Naive thymus-derived CD4-positive, alpha-beta T cell (primary cell): ENCODE results near the gene SBF1. TPM values are rescaled to one million over a fixed set of nuclear protein-coding genes. Genes with fewer than 3 reads are reported as not detected.
A peak's percentile ranks its signal among the peaks of the same experiment; 100 is the strongest.

Experiments used
- ATAC-seq: fragments of 150-1000 bp; cut with Tn5 transposase; 2 replicates; pipeline ENCODE4 v1.10.0; 2021; ENCODE audit warnings: mild to moderate bottlenecking, moderate library complexity
- CTCF ChIA-PET: fragments of 350-600 bp; sonication (Branson Sonifier 250); formaldehyde crosslinking; loops from one replicate; lab custom pipeline; 2021; ENCODE audit warnings: antibody characterized with exemption; lab: Charles Lee
- POLR2A ChIA-PET: fragments of 350-600 bp; sonication (Branson Sonifier 250); formaldehyde crosslinking; loops from one replicate; lab custom pipeline; 2021; ENCODE audit warnings: antibody characterized with exemption, inconsistent platforms; lab: Charles Lee
- DNase-seq, 9 donors: peaks; one replicate each; pipeline versions ENCODE4 v3.0.0 to v3.0.0-alpha.2; 2020 to 2022; ENCODE audit warnings: mixed read lengths in 1 of 9
- H3K27ac ChIP-seq: one replicate; pipeline ENCODE4 v1.7.0; 2013; ENCODE audit warnings: mild to moderate bottlenecking, low read depth, low read length, moderate library complexity
- H3K27me3 ChIP-seq, 2 donors: one replicate each; pipeline ENCODE4 v1.7.0; 2013; ENCODE audit warnings: low read length in 2 of 2, mild to moderate bottlenecking in 2 of 2, moderate library complexity in 2 of 2; ENCODE audit not compliant: control insufficient read depth in 2 of 2, insufficient read depth in 2 of 2
- H3K36me3 ChIP-seq, 3 experiments: 1 replicate in 2 of 3; 2 replicates in 1 of 3; pipeline ENCODE4 v1.7.0; 2013; ENCODE audit warnings: low read length in 3 of 3, mild to moderate bottlenecking in 3 of 3, moderate library complexity in 1 of 3; ENCODE audit not compliant: insufficient read depth in 3 of 3, control insufficient read depth in 2 of 3
- H3K4me1 ChIP-seq, 2 donors: one replicate each; pipeline ENCODE4 v1.7.0; 2013; ENCODE audit warnings: low read length in 2 of 2, mild to moderate bottlenecking in 2 of 2, moderate library complexity in 1 of 2; ENCODE audit not compliant: control insufficient read depth in 2 of 2, insufficient read depth in 2 of 2
- H3K4me3 ChIP-seq: 2 replicates; pipeline ENCODE4 v1.7.0; 2013; ENCODE audit warnings: mild to moderate bottlenecking, low read length
- H3K9me3 ChIP-seq, 3 experiments: 1 replicate in 2 of 3; 2 replicates in 1 of 3; pipeline ENCODE4 v1.7.0; 2013; ENCODE audit warnings: low read length in 3 of 3; ENCODE audit not compliant: control insufficient read depth in 2 of 3
- H3K27ac Mint-ChIP-seq, 9 donors: one replicate each; pipeline ENCODE4 v1.8.0; 2020 to 2022; ENCODE audit warnings: mixed read lengths in 9 of 9, mild to moderate bottlenecking in 8 of 9, moderate library complexity in 5 of 9, inconsistent platforms in 2 of 9
- H3K27me3 Mint-ChIP-seq, 5 donors: one replicate each; pipeline ENCODE4 v1.8.0; 2021 to 2022; ENCODE audit warnings: mixed read lengths in 5 of 5, mild to moderate bottlenecking in 1 of 5
- H3K36me3 Mint-ChIP-seq, 5 donors: one replicate each; pipeline ENCODE4 v1.8.0; 2020 to 2022; ENCODE audit warnings: mixed read lengths in 5 of 5, mild to moderate bottlenecking in 3 of 5, inconsistent platforms in 1 of 5
- H3K4me1 Mint-ChIP-seq, 7 donors: one replicate each; pipeline ENCODE4 v1.8.0; 2020 to 2022; ENCODE audit warnings: mixed read lengths in 7 of 7, mild to moderate bottlenecking in 3 of 7, inconsistent platforms in 1 of 7
- H3K4me3 Mint-ChIP-seq, 10 donors: one replicate each; pipeline ENCODE4 v1.8.0; 2020 to 2022; ENCODE audit warnings: mild to moderate bottlenecking in 10 of 10, mixed read lengths in 10 of 10, moderate library complexity in 6 of 10, inconsistent platforms in 2 of 10
- H3K9me3 Mint-ChIP-seq, 11 donors: one replicate each; pipeline ENCODE4 v1.8.0; 2020 to 2022; ENCODE audit warnings: mixed read lengths in 11 of 11, mild to moderate bottlenecking in 4 of 11, inconsistent platforms in 1 of 11, moderate library complexity in 1 of 11
- intact Hi-C, 2 donors: fragments of 100-400 bp; cut with micrococcal nuclease; formaldehyde crosslinking; loops; one replicate each; pipeline ENCODE4 v1.15.1; 2023
- polyA plus RNA-seq, 2 donors: library from polyadenylated mRNA; unstranded; fragments of 300-500 nt; fragmentation: Illumina TruSeq; gene quantifications; one replicate each; pipeline ENCODE4 v1.2.3, GENCODE V29; 2021
- total RNA-seq, 6 experiments: library from RNA in 5 of 6; stranded (reverse) in 5 of 6; gene quantifications; 1 replicate in 5 of 6; 2 replicates in 1 of 6; pipeline ENCODE4 v1.2.3 and lab custom pipeline; 2021 to 2026

The SBF1 gene
- total and polyA plus RNA-seq, 7 experiments from 2014 or later: 15.2 to 209 (median 170) TPM

GRCh38 chr22:50497093-50497492 lies 22.3 kb upstream of the SBF1 start:
- Histone ChIP-seq H3K36me3 (peaks cover 0 to under 1% (median 0%) of the 10 kb centered on the region in 3 experiments), H3K27ac (no peak overlapping the region), H3K4me3 (no peak overlapping the region), H3K9me3 (no peaks in the 10 kb centered on the region), H3K27me3 (no peaks in the 10 kb centered on the region), H3K4me1 (no peaks in the 10 kb centered on the region)
- H3K4me1 Mint-ChIP-seq: peaks cover 3 to 10% (median 9%) of the 10 kb centered on the region in 7 donors
- ChIA-PET POLR2A (interaction anchor here (0.7 to 2.1 kb wide), 7 partner anchors 9 to 245 kb away, joined by 3 to 10 read pairs (median 5); partner anchors contain the start of genes LMF2, NCAPH2 and SCO2), CTCF (interaction anchor here (0.6 to 2.4 kb wide), 15 partner anchors 11 to 619 kb away, joined by 3 to 16 read pairs (median 4); partner anchors contain the start of genes LMF2, NCAPH2 and SCO2)
- H3K9me3 Mint-ChIP-seq: no peaks in the 10 kb centered on the region
- peaks cover 0 to 5% (median 0%) of the 10 kb centered on the region in 5 donors for H3K27me3 Mint-ChIP-seq
- peaks cover 0 to 3% (median 0%) of the 10 kb centered on the region in 5 donors for H3K36me3 Mint-ChIP-seq
- ATAC-seq (no peak), DNase-seq (no peak)
- no peak overlapping the region for H3K27ac Mint-ChIP-seq
- H3K4me3 Mint-ChIP-seq: no peak overlapping the region
- intact Hi-C loops: loop anchor here (5.0 to 10.0 kb wide), 3 partner anchors 40 to 195 kb away; no protein-coding TSS in a partner anchor

DNA sequence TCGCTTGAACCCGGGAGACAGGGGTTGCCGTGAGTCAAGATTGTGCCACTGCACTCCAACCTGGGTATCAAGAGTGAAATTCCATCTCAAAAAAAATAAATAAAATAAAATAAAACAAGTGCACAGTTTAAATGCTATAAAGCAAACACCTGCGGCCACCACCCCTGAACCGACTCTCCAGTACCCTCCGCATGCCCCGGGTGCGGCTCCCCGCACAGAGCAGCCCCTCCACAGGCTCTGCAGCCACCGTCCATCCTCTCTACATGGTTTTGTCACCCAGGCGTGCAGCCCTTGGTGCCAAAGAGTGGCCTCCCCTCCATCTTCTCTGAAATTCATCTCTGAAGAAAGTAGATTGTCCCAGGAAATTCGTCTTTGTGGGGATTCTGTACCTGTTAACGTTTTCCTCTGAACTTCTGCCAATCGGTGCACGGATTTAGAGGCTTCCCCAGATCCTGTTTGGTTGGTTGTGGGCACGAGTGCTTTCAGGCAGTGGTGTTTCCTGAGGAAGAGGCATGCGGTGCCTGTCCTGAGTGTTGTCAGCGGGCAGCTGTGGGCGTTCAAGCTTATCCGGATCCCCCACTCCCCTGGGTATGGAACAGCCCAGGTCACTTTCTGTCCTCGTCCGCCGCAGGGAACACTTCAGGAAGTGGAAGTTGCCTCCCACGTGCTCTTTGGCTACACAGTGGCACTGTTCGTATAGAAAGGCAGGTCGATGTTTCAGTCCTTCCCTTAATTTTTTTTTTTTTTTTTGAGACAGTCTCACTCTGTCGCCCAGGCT lies 15.9 kb upstream of the SBF1 start:
- peak; percentile 22 for ATAC-seq

GRCh38 chr22:50489363-50490243 lies 14.8 kb upstream of the SBF1 start:
- POLR2A ChIA-PET: interaction anchor here (0.6 to 1.4 kb wide), 3 partner anchors 18 to 40 kb away, joined by 3 to 6 read pairs (median 4); partner anchors contain the start of genes LMF2, NCAPH2 and SCO2
- Histone ChIP-seq H3K4me1 (peaks cover 0 to 6% of the 10 kb centered on the region in 2 donors), H3K4me3 (no peak overlapping the region), H3K36me3 (no peaks in the 10 kb centered on the region), H3K9me3 (no peaks in the 10 kb centered on the region), H3K27me3 (no peaks in the 10 kb centered on the region), H3K27ac (no peak overlapping the region)
- Mint-ChIP-seq H3K27me3 (peaks cover 0 to 5% (median 0%) of the 10 kb centered on the region in 5 donors), H3K4me3 (no peak overlapping the region), H3K27ac (no peak overlapping the region), H3K9me3 (no peaks in the 10 kb centered on the region), H3K4me1 (peaks cover 7 to 15% (median 8%) of the 10 kb centered on the region in 7 donors), H3K36me3 (no peaks in the 10 kb centered on the region)
- CTCF ChIA-PET: no interaction called here
- intact Hi-C loops: loop anchor here in 1 of 2 donors (10.0 kb wide), 1 partner anchor 45 kb away; no protein-coding TSS in a partner anchor
- ATAC-seq: no peak
- DNase-seq: no peak

More for the DNA sequence above, 15.9 kb upstream of the SBF1 start:
- Histone ChIP-seq H3K27ac (no peak overlapping the region), H3K36me3 (no peaks in the 10 kb centered on the region), H3K27me3 (no peaks in the 10 kb centered on the region), H3K9me3 (no peaks in the 10 kb centered on the region), H3K4me3 (no peak overlapping the region), H3K4me1 (peaks cover 0 to 6% of the 10 kb centered on the region in 2 donors)
- Mint-ChIP-seq H3K4me1 (peaks cover 6 to 12% (median 8%) of the 10 kb centered on the region in 7 donors), H3K9me3 (no peaks in the 10 kb centered on the region), H3K36me3 (no peaks in the 10 kb centered on the region), H3K27me3 (peaks cover 0 to 5% (median 0%) of the 10 kb centered on the region in 5 donors), H3K4me3 (peak overlapping the region; percentile 16 to 73 (median 59)), H3K27ac (peak overlapping the region in 3 of 9 donors; percentile 39 to 72 (median 40))
- no peak for DNase-seq
- POLR2A ChIA-PET: interaction anchor here (0.6 to 1.4 kb wide), 2 partner anchors 17 to 66 kb away, joined by 3 to 4 read pairs; partner anchors contain the start of genes LMF2 and NCAPH2
- intact Hi-C loops: loop anchor here in 1 of 2 donors (10.0 kb wide), 1 partner anchor 46 kb away; no protein-coding TSS in a partner anchor
- CTCF ChIA-PET: interaction anchor here (0.6 kb wide), 1 partner anchor 264 kb away, joined by 3 read pairs; no protein-coding TSS in a partner anchor

- CTCF ChIA-PET: no interaction called here
- ATAC-seq: no peak
- no peaks in the 10 kb centered on the region for H3K9me3 Mint-ChIP-seq
Observed at GRCh38 chr22:50488886-50489285, 14.1 kb upstream of the SBF1 start.

GRCh38 chr22:50488006-50488677 lies 13.3 kb upstream of the SBF1 start:
- H3K36me3 Mint-ChIP-seq: no peaks in the 10 kb centered on the region
- H3K27ac ChIP-seq: no peak overlapping the region
- H3K4me1 Mint-ChIP-seq: peaks cover 7 to 15% (median 8%) of the 10 kb centered on the region in 7 donors
- no peak overlapping the region for H3K4me3 Mint-ChIP-seq
- H3K27me3 ChIP-seq: no peaks in the 10 kb centered on the region
- no peak for DNase-seq
- no peaks in the 10 kb centered on the region for H3K9me3 ChIP-seq
- no peaks in the 10 kb centered on the region for H3K36me3 ChIP-seq
- H3K27ac Mint-ChIP-seq: no peak overlapping the region
- H3K4me1 ChIP-seq: peaks cover 0 to 6% of the 10 kb centered on the region in 2 donors
- ATAC-seq: no peak
- H3K9me3 Mint-ChIP-seq: no peaks in the 10 kb centered on the region
- CTCF ChIA-PET: no interaction called here
- intact Hi-C loops: no loop called here
- H3K27me3 Mint-ChIP-seq: peaks cover 0 to 5% (median 0%) of the 10 kb centered on the region in 5 donors
- no peak overlapping the region for H3K4me3 ChIP-seq
- POLR2A ChIA-PET: no interaction called here

More at GRCh38 chr22:50488886-50489285, 14.1 kb upstream of the SBF1 start:
- H3K9me3 ChIP-seq: no peaks in the 10 kb centered on the region
- H3K27ac ChIP-seq: no peak overlapping the region
- no peaks in the 10 kb centered on the region for H3K36me3 Mint-ChIP-seq
- no peak overlapping the region for H3K27ac Mint-ChIP-seq
- intact Hi-C loops: no loop called here
- DNase-seq: no peak
- peaks cover 0 to 6% of the 10 kb centered on the region in 2 donors for H3K4me1 ChIP-seq
- H3K36me3 ChIP-seq: no peaks in the 10 kb centered on the region
- peaks cover 0 to 5% (median 0%) of the 10 kb centered on the region in 5 donors for H3K27me3 Mint-ChIP-seq
- H3K4me3 ChIP-seq: no peak overlapping the region
- no peak overlapping the region for H3K4me3 Mint-ChIP-seq
- no peaks in the 10 kb centered on the region for H3K27me3 ChIP-seq
- POLR2A ChIA-PET: interaction anchor here (1.3 kb wide), 1 partner anchor 37 kb away, joined by 6 read pairs; the partner anchor contains the start of gene SCO2
- H3K4me1 Mint-ChIP-seq: peaks cover 7 to 15% (median 8%) of the 10 kb centered on the region in 7 donors
